Subcutaneous abdominal adipose tissue (tissue), 5 donors: ENCODE data around the gene ACAD11.
"Not testable (repeated sequence)": the region's sequence is repeated elsewhere in the genome, so short reads cannot be mapped to it uniquely, and the experiment has no call there.

Experiments
- H3K27ac ChIP-seq: one replicate; pipeline ENCODE4 v1.7.0; 2013; ENCODE audit warnings: low read depth, mild to moderate bottlenecking, inconsistent platforms, low read length, moderate library complexity
- H3K27me3 ChIP-seq, 5 donors: one replicate each; pipeline ENCODE4 v1.7.0; 2013; ENCODE audit warnings: low read length in 5 of 5, inconsistent platforms in 1 of 5; ENCODE audit not compliant: control insufficient read depth in 5 of 5, insufficient read depth in 4 of 5
- H3K36me3 ChIP-seq, 5 donors: one replicate each; pipeline ENCODE4 v1.7.0; 2013; ENCODE audit warnings: low read length in 5 of 5; ENCODE audit not compliant: control insufficient read depth in 5 of 5, insufficient read depth in 5 of 5
- H3K4me1 ChIP-seq, 5 donors: one replicate each; pipeline ENCODE4 v1.7.0; 2013; ENCODE audit warnings: low read length in 5 of 5, mild to moderate bottlenecking in 3 of 5, moderate library complexity in 1 of 5; ENCODE audit not compliant: control insufficient read depth in 5 of 5, insufficient read depth in 5 of 5
- H3K4me3 ChIP-seq, 5 donors: one replicate each; pipeline ENCODE4 v1.7.0; 2013; ENCODE audit warnings: low read length in 5 of 5, low read depth in 1 of 5
- H3K9ac ChIP-seq, 5 donors: one replicate each; pipeline ENCODE4 v1.7.0; 2013; ENCODE audit warnings: low read length in 5 of 5, mild to moderate bottlenecking in 4 of 5, moderate library complexity in 3 of 5
- H3K9me3 ChIP-seq, 5 donors: one replicate each; pipeline ENCODE4 v1.7.0; 2013; ENCODE audit warnings: low read length in 5 of 5; ENCODE audit not compliant: control insufficient read depth in 5 of 5
- donor health status: healthy.
- donor health status: healthy.
- donor health status: healthy.
- donor health status: healthy.
- donor health status: healthy.

The ACAD11 gene

DNA sequence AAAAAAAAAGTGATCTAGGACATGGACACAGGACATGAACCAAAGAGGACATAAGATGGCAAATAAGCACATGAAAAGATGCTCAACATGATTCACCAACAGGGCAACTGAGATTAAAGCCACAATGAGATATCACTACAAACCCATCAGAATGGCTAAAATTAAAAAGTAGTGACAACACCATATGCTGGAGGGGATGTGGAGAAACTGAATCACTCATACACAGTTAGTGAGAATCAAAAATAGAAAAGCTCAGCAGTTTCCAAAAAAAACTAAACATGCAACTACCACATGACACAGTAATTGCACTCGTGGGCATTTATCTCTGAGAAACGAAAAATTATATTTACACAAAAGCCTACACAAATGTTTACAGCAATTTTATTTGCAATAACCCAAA is 90.5 kb downstream of the ACAD11 start:
- peak overlapping the region; percentile 53 for H3K27ac ChIP-seq
- H3K27me3 ChIP-seq = no peaks in the 10 kb centered on the region
- peaks cover 0 to 4% (median 2%) of the 10 kb centered on the region in 5 donors for H3K36me3 ChIP-seq
- no peak overlapping the region for H3K4me3 ChIP-seq
- peaks cover 0 to 3% (median 0%) of the 10 kb centered on the region in 5 donors for H3K9me3 ChIP-seq
- peaks cover 0 to 25% (median 6%) of the 10 kb centered on the region in 5 donors for H3K4me1 ChIP-seq
- no peak overlapping the region for H3K9ac ChIP-seq

- H3K27me3 ChIP-seq = no peaks in the 10 kb centered on the region
- no peak overlapping the region for H3K27ac ChIP-seq
- no peak overlapping the region for H3K4me3 ChIP-seq
- peaks cover 0 to 3% (median 0%) of the 10 kb centered on the region in 5 donors for H3K9me3 ChIP-seq
- H3K9ac ChIP-seq = peak overlapping the region in 1 of 5 donors; percentile 39
- H3K4me1 ChIP-seq = peaks cover 0 to 25% (median 9%) of the 10 kb centered on the region in 5 donors
- peaks cover 0 to 4% (median 2%) of the 10 kb centered on the region in 5 donors for H3K36me3 ChIP-seq
These were observed 91.2 kb downstream of the ACAD11 start for GRCh38 chr3:132568422-132568821.

DNA sequence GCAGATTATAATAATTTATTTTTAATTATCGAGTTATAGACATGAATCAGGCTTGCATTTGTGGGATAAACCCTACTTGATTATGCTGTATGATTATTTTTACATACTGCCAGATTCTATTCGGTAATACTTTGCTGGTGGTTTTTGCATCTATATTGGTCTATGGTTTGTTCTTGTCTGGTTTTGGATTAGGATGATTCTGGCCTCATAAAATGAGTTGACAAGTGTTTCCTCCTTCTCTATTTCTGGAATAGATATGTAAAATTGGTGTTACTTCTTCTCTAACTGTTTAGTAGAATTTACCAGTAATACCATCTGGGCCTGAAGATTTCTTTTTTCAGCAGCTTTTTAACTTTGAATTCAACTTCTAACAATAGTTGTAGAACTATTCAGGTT is 95.5 kb downstream of the ACAD11 start:
- H3K4me1 ChIP-seq = peaks cover 0 to 25% (median 14%) of the 10 kb centered on the region in 5 donors
- H3K4me3 ChIP-seq = no peak overlapping the region
- no peak overlapping the region for H3K27ac ChIP-seq

DNA sequence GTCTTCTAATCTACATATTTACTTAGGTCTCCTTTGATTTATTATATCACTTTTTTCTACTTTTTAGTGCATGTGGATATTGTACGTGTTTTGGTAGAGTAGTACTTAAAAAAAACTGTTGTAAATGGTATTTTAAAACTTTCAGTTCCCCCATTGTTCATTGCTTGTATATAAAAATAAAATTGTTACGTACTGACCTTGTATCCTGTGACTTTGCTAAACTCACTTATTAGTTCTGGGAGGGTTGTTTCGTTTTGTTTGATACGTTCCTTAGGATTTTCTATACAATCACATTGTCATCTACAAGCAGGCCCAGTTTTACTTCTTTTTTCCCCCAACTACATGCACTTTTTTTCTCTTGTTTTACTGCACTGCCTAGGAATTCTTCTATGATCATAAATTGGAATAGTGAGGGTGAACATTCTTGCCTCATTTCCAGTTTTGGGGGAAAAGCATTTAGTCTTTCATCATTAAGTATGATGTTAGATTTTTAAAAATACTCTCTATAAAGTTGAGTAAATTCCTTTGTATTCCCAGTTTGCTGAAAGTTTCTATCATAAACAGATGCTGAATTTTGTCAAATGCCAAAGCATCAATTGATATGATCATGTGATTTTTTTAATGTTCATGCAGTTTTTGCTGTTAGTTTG is 96.1 kb downstream of the ACAD11 start:
- H3K36me3 ChIP-seq = peaks cover 2 to 17% (median 9%) of the 10 kb centered on the region in 5 donors
- H3K27me3 ChIP-seq = no peaks in the 10 kb centered on the region
- H3K9me3 ChIP-seq = no peaks in the 10 kb centered on the region
- no peak overlapping the region for H3K9ac ChIP-seq
- H3K4me3 ChIP-seq = no peak overlapping the region
- peaks cover 0 to 24% (median 14%) of the 10 kb centered on the region in 5 donors for H3K4me1 ChIP-seq
- peak overlapping the region; percentile 5 for H3K27ac ChIP-seq

More for the DNA sequence above, 95.5 kb downstream of the ACAD11 start:
- Histone ChIP-seq H3K9me3 (no peaks in the 10 kb centered on the region), H3K9ac (no peak overlapping the region), H3K36me3 (peaks cover 2 to 12% (median 5%) of the 10 kb centered on the region in 5 donors), H3K27me3 (no peaks in the 10 kb centered on the region)

- Histone ChIP-seq H3K4me1 (peaks cover 4 to 41% (median 32%) of the 10 kb centered on the region in 5 donors), H3K36me3 (peaks cover 2 to 21% (median 9%) of the 10 kb centered on the region in 5 donors), H3K27me3 (no peaks in the 10 kb centered on the region), H3K9ac (no peak overlapping the region), H3K4me3 (no peak overlapping the region), H3K27ac (no peak overlapping the region), H3K9me3 (no peaks in the 10 kb centered on the region)
These were observed 98.6 kb downstream of the ACAD11 start for GRCh38 chr3:132561003-132561402.

DNA sequence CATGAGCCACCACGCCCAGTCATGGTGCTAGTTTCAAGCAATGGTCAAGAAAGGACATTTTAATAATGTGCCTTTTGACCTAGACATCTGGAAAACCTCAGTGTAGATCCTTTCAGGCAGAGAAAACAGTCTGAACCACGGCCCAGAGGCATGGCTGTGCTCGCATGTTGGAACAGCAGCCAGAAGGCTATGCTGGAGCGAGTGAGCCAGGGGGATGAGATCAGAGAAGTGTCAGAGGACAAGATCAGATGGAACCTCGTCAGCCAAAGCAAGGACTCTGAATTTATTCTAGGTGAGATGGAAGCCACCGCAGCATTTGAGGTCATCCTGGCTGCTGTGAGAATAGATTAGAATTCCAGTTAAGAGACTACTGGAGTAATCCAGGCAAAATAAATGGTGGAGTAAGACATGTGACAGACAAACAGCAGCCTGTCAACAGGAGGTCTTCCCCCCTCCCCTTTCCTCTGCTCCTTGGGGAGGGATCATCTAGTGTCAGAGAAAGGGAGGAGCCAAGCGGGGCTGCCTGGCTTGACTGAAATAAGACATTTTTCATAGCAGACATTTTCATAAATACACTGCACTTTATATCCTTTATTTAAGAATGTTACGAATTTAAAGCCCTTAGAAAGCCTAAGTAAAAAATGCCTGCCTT is 103.0 kb downstream of the ACAD11 start:
- H3K27me3 ChIP-seq = no peaks in the 10 kb centered on the region
- H3K36me3 ChIP-seq = peaks cover 2 to 21% (median 9%) of the 10 kb centered on the region in 5 donors
- H3K9me3 ChIP-seq = no peaks in the 10 kb centered on the region
- H3K4me1 ChIP-seq = peaks cover 9 to 48% (median 32%) of the 10 kb centered on the region in 5 donors
- no peak overlapping the region for H3K9ac ChIP-seq
- H3K4me3 ChIP-seq = peak overlapping the region in 1 of 5 donors; percentile 2
- H3K27ac ChIP-seq = peak overlapping the region; percentile 85

- not testable (repeated sequence) for H3K27me3 ChIP-seq, H3K9me3 ChIP-seq, H3K4me3 ChIP-seq, H3K9ac ChIP-seq
- peaks cover 9 to 49% (median 33%) of the 10 kb centered on the region in 5 donors for H3K4me1 ChIP-seq
- peaks cover 1 to 20% (median 7%) of the 10 kb centered on the region in 5 donors for H3K36me3 ChIP-seq
- peak overlapping the region; percentile 85 for H3K27ac ChIP-seq
These were observed 103.6 kb downstream of the ACAD11 start for GRCh38 chr3:132556036-132556386.

DNA sequence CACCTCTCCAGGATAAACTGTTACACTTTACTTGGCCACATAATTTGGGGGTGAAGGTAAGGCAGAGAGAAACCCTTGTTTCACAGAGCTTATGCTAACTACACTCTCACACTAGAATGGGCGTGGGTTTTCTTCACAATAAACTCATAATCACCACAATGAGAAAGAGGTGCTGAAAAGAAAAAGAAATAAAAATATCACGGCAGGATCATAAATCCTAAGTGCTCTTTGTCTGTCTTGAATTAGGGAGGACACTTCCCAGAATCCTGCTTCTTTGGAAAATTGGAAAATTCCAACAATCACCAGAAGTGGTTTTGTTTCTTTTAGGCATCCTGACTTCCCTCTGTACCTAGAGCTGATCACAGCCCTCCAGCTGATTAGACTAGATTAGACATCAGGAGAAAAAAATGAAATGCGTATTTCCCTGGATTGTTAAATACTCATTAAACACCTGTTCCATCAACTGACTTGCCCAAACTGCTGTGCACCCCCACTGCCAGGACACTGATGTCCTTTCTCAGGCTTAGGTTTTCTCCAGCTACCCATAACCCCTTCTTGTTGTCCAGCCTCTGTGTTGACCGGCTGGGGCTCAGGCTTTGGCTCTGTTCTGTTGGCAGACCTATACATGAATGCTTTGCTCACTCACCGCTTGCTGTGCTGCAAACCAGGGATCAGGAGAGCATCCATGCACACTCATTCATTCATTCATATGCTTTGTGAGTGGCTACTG is 104.1 kb downstream of the ACAD11 start:
- H3K9ac ChIP-seq = no peak overlapping the region
- H3K36me3 ChIP-seq = peaks cover 0 to 15% (median 5%) of the 10 kb centered on the region in 5 donors
- H3K4me1 ChIP-seq = peaks cover 9 to 54% (median 36%) of the 10 kb centered on the region in 5 donors
- H3K4me3 ChIP-seq = no peak overlapping the region
- H3K27me3 ChIP-seq = no peaks in the 10 kb centered on the region
- no peaks in the 10 kb centered on the region for H3K9me3 ChIP-seq
- H3K27ac ChIP-seq = peak overlapping the region; percentile 85

- no peak overlapping the region for H3K9ac ChIP-seq
- H3K27me3 ChIP-seq = no peaks in the 10 kb centered on the region
- no peak overlapping the region for H3K27ac ChIP-seq
- no peaks in the 10 kb centered on the region for H3K9me3 ChIP-seq
- H3K4me3 ChIP-seq = no peak overlapping the region
- H3K4me1 ChIP-seq = peaks cover 9 to 55% (median 39%) of the 10 kb centered on the region in 5 donors
- peaks cover 0 to 13% (median 5%) of the 10 kb centered on the region in 5 donors for H3K36me3 ChIP-seq
These were observed 105.2 kb downstream of the ACAD11 start for GRCh38 chr3:132554437-132554836.

- no peak overlapping the region for H3K27ac ChIP-seq
- peaks cover 9 to 55% (median 40%) of the 10 kb centered on the region in 5 donors for H3K4me1 ChIP-seq
- peaks cover 0 to 7% (median 0%) of the 10 kb centered on the region in 5 donors for H3K36me3 ChIP-seq
- H3K9me3 ChIP-seq = no peaks in the 10 kb centered on the region
- H3K9ac ChIP-seq = peak overlapping the region in 1 of 5 donors; percentile 30
- H3K4me3 ChIP-seq = no peak overlapping the region
- no peaks in the 10 kb centered on the region for H3K27me3 ChIP-seq
These were observed 105.8 kb downstream of the ACAD11 start for GRCh38 chr3:132553826-132554225.
